ENCODE results near the gene VCL. TPM values are rescaled to one million over a fixed set of nuclear protein-coding genes. Genes with fewer than 3 reads are reported as not detected.

VCL gene
- total RNA-seq, 2 experiments from 2014 or later = 27.8 to 29.2 TPM

Other genes with a start within 250 kb of the VCL start
- 10 to 100 TPM; 35.3 to 37.6 TPM for gene CHCHD1, start 216.1 kb upstream of the VCL start, total RNA-seq
- gene ZSWIM8, start 212.5 kb upstream of the VCL start, total RNA-seq = 10 to 100 TPM; 45.1 to 46.2 TPM
- 10 to 100 TPM; 57.5 to 62.1 TPM for gene NDST2, start 186.5 kb upstream of the VCL start, total RNA-seq
- 10 to 100 TPM; 20.8 to 21.5 TPM for gene CAMK2G, start 123.6 kb upstream of the VCL start, total RNA-seq
- under 1 TPM; 0.45 to 0.73 TPM for gene PLAU, start 87.0 kb upstream of the VCL start, total RNA-seq
- 10 to 100 TPM; 43.1 to 43.9 TPM for gene AP3M1, start 152.7 kb downstream of the VCL start, total RNA-seq
- 10 to 100 TPM; 52.8 to 54.4 TPM for gene ADK, start 153.1 kb downstream of the VCL start, total RNA-seq